Measurements from ENCODE around the gene PCSK2.

Gene PCSK2

GRCh38 chr20:17452441-17452840, 225.6 kb downstream of the PCSK2 start:
- no peak for DNase-seq

DNA sequence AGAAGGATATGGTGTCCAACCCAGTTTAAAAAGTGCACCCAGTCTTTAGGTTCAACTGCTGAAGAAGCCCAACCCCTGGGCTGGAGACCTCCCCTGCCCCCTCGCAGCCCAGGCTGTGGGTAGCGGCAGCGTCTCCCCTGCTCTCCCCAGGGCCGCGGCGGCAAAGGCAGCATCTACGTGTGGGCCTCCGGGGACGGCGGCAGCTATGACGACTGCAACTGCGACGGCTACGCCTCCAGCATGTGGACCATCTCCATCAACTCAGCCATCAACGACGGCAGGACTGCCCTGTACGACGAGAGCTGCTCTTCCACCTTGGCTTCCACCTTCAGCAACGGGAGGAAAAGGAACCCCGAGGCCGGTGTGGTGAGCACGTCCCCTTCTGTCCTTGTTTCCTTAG, 226.8 kb downstream of the PCSK2 start:
- DNase-seq: no peak

GRCh38 chr20:17456279-17456678, 229.4 kb downstream of the PCSK2 start:
- no peak for DNase-seq

DNA sequence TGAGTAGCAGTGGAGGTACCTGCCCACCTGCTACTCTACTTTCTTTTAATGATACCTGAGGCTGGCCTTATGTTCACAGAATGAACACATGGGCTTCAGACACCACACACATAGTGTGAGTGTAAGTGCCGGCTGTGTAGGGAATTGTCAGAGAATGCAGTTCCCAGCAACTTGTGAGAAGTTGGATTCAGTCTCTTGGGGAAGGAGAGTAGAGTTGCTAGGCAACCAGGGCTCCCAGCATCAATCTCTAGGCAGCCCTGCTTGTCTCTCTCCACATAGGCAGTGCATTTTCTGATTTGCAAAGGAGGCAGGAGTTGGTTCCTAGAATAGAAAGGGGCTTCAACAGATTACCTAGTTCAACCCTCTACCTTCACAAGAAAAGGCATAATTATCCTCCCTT, 230.2 kb downstream of the PCSK2 start:
- DNase-seq: no peak

GRCh38 chr20:17457588-17458190, 230.8 kb downstream of the PCSK2 start:
- no peak for DNase-seq

DNA sequence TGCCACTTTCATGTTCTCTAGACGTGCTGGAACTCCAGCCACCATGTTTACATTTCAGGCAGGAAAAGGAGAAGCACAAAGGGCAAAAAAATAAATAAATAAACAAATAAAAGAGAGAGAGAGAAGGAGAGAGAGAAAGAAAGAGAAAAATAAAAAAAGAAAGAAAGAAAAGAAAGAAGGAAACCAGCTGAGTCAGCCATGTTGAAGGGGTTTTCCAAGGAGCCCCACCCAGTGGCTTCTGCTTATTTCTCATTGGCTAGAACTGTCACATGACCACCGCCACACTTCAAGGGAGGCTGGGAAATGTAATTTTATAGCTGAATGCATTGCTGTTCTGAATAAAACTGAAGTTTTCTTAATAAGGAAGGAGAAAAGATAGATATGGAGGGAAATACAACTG, 233.3 kb downstream of the PCSK2 start:
- no peak for DNase-seq

DNA sequence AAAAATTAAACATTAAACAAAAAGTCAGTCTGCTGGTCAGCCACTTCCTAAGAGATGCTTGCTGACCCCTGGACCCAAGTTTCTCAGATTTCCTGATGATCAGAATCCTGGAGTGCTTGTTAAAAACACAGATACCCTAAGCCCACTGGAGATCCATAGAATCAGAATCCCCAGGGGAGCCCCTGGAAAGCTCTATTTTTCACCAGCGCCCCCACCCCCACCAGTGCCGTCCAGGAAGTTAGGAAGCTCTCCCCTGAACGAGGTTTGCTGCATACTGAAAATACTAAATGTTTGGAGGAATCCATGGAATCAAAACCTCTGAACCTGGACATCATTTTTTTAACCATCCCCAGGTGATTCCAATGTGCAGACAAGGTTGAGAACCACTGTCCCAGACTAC, 235.1 kb downstream of the PCSK2 start:
- DNase-seq: no peak

DNA sequence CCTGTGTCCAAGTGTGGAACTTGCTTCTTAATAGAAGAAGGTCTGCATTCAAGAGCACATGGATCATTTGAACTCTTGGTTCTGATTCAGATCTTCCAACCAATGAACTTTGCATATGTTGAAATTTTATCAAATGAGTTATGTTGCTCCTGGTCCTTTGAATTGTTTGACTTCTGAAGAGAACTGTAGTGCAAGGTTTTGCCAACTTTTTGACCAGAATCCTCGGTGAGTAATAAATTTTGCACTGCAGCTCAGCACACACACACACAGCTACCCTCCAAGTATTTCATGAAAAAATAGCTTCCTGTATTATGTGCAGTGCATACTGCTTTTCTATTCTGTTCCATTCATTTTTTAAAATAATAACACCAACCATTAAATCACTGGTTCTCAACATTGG, 236.9 kb downstream of the PCSK2 start:
- no peak for DNase-seq

DNA sequence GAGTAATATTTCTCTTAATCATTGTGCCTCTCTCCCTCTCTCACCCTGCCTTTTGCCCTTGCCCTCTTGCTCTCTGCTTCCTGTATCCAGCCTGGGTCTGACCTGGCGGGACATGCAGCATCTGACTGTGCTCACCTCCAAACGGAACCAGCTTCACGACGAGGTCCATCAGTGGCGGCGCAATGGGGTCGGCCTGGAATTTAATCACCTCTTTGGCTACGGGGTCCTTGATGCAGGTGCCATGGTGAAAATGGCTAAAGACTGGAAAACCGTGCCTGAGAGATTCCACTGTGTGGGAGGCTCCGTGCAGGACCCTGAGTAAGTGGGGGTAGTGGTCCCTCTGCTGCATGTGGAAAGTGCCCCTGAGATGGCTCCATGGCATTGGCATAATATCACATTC, 238.4 kb downstream of the PCSK2 start:
- no peak for DNase-seq

- DNase-seq: no peak
Measured at GRCh38 chr20:17466641-17467040, 239.8 kb downstream of the PCSK2 start.

- no peak for DNase-seq
Measured at GRCh38 chr20:17467120-17467655, 240.3 kb downstream of the PCSK2 start.

DNA sequence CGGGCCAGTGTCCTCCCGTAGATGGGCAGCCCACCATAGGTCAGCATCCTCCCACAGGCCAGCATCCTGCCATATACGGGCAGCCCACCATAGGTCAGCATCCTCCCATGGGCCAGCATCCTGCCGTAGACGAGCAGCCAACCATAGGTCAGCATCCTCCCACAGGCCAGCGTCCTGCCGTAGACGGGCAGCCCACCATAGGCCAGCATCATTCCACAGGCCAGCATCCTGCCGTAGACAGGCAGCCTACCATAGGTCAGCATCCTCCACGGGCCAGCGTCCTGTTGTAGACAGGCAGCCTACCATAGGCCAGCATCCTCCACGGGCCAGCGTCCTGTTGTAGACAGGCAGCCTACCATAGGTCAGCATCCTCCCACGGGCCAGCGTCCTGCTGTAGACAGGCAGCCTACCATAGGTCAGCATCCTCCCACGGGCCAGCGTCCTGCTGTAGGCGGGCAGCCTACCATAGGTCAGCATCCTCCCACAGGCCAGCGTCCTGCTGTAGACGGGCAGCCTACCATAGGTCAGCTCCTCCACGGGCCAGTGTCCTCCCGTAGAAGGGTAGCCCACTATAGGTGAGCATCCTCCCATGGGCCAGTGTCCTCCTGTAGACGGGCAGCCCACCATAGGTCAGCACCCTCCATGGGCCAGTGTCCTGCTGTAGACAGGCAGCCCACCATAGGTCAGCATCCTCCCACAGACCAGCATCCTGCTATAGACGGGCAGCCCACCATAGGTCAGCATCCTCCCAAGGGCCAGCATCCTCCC, 241.4 kb downstream of the PCSK2 start:
- DNase-seq: no peak

- DNase-seq: no peak
Measured at GRCh38 chr20:17469246-17470030, 242.6 kb downstream of the PCSK2 start.

GRCh38 chr20:17470521-17470920, 243.7 kb downstream of the PCSK2 start:
- DNase-seq: no peak

GRCh38 chr20:17470973-17471372, 244.1 kb downstream of the PCSK2 start:
- DNase-seq: no peak

DNA sequence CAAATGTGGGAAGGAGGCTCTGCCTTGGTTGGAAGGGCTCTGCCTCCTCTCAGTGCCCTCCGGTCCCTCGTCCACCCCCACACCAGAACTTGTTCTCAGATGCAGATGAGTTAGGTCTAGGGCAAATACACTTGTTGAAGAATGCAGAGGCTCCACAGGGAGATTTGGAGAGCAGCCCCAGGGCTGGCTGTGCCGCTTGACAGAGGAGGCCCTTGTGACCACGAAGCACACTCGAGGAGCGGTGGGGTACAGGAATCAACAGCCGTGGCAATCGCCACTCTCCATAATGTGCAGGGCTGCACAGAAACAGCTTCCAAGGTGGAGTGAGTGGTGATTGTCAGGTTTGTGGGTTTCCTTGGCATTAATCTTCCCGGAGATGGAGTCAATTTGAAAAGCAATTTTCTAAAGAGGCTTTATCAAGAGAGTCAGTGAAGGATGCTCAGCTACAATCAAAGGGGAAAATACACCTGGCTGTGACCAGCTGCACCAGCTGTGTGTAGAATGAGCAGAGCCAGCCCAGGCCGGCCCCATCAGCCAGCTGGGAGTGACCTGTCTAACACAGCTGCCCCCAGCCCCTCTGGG, 244.9 kb downstream of the PCSK2 start:
- no peak for DNase-seq

DNA sequence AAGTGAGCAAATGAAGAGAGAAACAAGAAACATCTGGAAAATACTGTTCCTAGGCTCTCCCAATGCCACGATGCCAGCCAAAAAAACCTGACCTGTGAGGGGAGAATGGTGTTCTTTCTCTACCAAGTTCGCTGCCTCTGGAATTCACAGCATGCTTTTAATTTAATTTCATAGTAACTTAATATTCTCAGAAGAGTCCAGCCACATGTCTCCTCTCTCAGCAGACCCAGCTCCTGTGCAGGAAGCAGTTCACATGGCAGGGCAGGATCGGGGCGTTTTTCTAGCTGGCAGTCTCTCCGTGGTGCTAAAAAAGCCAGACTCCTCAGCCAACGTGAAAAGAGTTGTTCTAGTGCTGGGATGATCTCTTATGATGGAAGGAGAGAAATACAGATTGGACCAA, 246.8 kb downstream of the PCSK2 start:
- no peak for DNase-seq

DNA sequence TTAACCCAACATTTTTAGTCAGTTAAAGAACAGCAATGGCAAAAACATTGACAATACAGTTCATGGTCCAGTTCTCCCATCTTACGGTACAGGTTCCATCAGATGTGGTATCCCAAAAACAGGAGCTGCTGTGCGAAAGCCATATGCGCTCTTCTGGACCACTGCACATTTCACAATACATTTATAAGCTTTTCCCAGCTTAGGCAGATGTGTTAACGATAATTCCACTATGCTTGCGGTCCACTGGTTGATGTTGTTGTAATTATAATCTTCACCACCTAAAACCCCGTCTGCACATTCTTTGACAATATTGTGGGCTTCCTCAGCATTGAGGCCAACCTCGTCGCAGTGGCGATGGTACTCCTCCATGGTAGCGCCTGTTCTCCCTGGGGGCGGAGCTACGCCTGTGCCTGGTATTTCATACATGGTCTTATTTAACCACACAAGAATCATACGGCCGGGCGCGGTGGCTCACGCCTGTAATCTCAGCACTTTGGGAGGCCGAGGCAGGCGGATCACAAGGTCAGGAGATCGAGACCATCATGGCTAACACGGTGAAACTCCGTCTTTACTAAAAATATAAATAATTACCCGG, 252.3 kb downstream of the PCSK2 start:
- DNase-seq: no peak

DNA sequence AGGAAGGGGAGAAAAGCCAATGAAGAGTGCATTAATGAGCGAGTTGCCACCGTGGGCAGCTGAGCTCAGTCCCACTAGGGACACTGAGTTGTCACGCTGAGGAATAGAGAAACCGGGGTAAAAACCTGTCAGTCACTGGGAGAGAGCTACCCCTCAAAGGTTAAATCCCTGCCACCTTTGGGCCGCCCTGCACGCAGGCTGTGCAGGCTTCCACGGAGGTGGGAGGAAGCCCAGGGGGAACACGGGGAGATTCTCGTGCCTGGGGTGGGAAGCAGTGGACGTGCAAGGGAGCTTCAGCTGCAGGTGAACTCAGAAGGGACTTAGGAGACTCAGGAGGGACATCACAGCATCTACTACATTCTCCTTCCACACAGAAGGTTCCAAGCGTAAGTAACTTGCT, 253.9 kb downstream of the PCSK2 start:
- DNase-seq: no peak

DNA sequence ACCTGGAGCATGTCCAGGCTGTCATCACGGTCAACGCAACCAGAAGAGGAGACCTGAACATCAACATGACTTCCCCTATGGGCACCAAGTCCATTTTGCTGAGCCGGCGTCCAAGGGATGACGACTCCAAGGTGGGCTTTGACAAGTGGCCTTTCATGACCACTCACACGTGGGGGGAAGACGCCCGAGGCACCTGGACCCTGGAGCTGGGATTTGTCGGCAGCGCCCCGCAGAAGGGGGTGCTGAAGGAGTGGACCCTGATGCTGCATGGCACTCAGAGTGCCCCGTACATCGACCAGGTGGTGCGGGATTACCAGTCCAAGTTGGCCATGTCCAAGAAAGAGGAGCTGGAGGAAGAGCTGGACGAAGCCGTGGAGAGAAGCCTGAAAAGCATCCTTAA, 254.8 kb downstream of the PCSK2 start:
- no peak for DNase-seq

GRCh38 chr20:17482536-17482935, 255.7 kb downstream of the PCSK2 start:
- no peak for DNase-seq

DNA sequence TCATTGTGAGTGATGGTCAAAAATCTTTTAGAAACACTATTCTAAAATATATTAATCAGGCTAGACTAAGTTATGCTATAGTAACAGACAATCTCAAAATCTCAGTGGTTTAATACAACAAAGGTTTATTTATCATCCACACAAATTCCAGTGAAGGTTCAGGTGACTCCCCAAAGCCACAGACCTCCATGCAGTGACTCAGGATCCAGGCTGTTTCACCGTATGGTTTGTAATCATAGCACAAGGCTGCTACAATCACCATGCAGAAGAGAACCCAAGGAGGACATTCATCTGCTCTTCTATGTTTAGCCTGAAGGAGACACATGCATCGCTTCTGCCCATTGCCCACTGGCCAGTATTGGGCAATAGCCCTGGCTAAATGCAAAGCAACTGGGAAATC, 258.2 kb downstream of the PCSK2 start:
- no peak for DNase-seq
